NT2/D1 (cell line): Measurements from ENCODE around the gene TMA7B.

ENCODE experiments used
- SUZ12 ChIP-seq: IDR thresholded peaks from 2 replicates; pipeline ENCODE4 v1.6.1; 2011; ENCODE audit not compliant: insufficient read length, insufficient read depth; ENCODE audit errors: extremely low read depth
- YY1 ChIP-seq: IDR thresholded peaks from 2 replicates; pipeline ENCODE4 v1.6.1; 2011; ENCODE audit not compliant: insufficient read length, insufficient read depth
- ZNF274 ChIP-seq: IDR thresholded peaks from 2 replicates; pipeline ENCODE4 v1.6.1; 2011; ENCODE audit warnings: mild to moderate bottlenecking, low read depth, low read length

DNA sequence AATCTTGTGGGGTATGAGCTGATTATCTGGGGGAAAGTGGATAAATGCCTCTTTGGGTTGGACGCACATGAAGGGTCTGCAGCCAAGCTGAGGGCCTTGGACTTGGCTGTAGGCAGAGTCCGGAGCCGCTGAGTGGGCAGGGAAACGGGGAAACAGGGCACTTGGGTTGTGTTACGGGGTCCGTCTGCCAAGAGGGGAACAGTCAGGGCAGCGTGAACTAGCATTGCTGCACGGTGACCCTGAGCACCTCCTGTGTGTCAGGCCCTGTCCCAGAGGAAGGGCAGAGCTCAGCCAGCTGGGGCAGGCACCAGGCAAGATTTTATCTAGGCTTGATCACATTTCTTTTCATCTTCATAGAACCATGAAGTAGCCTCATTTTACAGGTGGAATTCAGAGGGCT lies 46.4 kb downstream of the TMA7B start:
- TF ChIP-seq SUZ12 (no peak), ZNF274 (no peak), YY1 (no peak)
